ENCODE data around the gene PRICKLE4. TPM values are rescaled to one million over a fixed set of nuclear protein-coding genes. Genes with fewer than 3 reads are reported as not detected.
"Not testable (repeated sequence)": the region's sequence is repeated elsewhere in the genome, so short reads cannot be mapped to it uniquely, and the experiment has no call there.

PRICKLE4 gene
- total RNA-seq, 2 donors from 2014 or later = 3.1 to 4.6 TPM

- H3K4me1 ChIP-seq (ENCODE audit: control insufficient read depth in 1 of 2, low read depth in 2 of 2) = no peaks in the 10 kb centered on the region
- H3K4me3 ChIP-seq = no peak overlapping the region
- no peak overlapping the region for H3K27ac ChIP-seq
- ATAC-seq (ENCODE audit: insufficient number of reproducible peaks, low FRiP score, low read depth) (no peak), DNase-seq (ENCODE audit: low spot score) (no peak)
- H3K36me3 ChIP-seq = no peaks in the 10 kb centered on the region
- TF ChIP-seq CTCF (IDR thresholded peaks at IDR 0.05) = no peak
- no peaks in the 10 kb centered on the region for H3K9me3 ChIP-seq
- no peaks in the 10 kb centered on the region for H3K27me3 ChIP-seq (replicated peaks; ENCODE audit: insufficient read depth)
Observed at GRCh38 chr6:41759905-41760579, 20.5 kb upstream of the PRICKLE4 start.

GRCh38 chr6:41763470-41763869 lies 17.1 kb upstream of the PRICKLE4 start:
- no peaks in the 10 kb centered on the region for H3K27me3 ChIP-seq (replicated peaks; ENCODE audit: insufficient read depth)
- peaks cover 0 to 7% of the 10 kb centered on the region in 2 donors for H3K4me1 ChIP-seq (ENCODE audit: control insufficient read depth in 1 of 2, low read depth in 2 of 2)
- no peak for DNase-seq (ENCODE audit: low spot score)
- TF ChIP-seq CTCF (IDR thresholded peaks at IDR 0.05) = no peak
- H3K4me3 ChIP-seq = no peak overlapping the region
- H3K36me3 ChIP-seq = no peaks in the 10 kb centered on the region
- H3K9me3 ChIP-seq = no peaks in the 10 kb centered on the region
- H3K27ac ChIP-seq = no peak overlapping the region
- ATAC-seq (ENCODE audit: insufficient number of reproducible peaks, low FRiP score, low read depth) = no peak

- not testable (repeated sequence) for DNase-seq (ENCODE audit: low spot score); H3K36me3 ChIP-seq; H3K4me1 ChIP-seq (ENCODE audit: control insufficient read depth in 1 of 2, low read depth in 2 of 2); ATAC-seq (ENCODE audit: insufficient number of reproducible peaks, low FRiP score, low read depth); H3K4me3 ChIP-seq; H3K9me3 ChIP-seq; H3K27me3 ChIP-seq (replicated peaks; ENCODE audit: insufficient read depth); H3K27ac ChIP-seq
Observed at GRCh38 chr6:41766043-41766664, 14.4 kb upstream of the PRICKLE4 start.

GRCh38 chr6:41767112-41767833 lies 13.3 kb upstream of the PRICKLE4 start:
- no peak overlapping the region for H3K4me3 ChIP-seq
- peaks cover 13% of the 10 kb centered on the region for H3K36me3 ChIP-seq
- no peak overlapping the region for H3K27ac ChIP-seq
- H3K4me1 ChIP-seq (ENCODE audit: control insufficient read depth in 1 of 2, low read depth in 2 of 2) = peaks cover 0 to 7% of the 10 kb centered on the region in 2 donors
- no peak for ATAC-seq (ENCODE audit: insufficient number of reproducible peaks, low FRiP score, low read depth)
- DNase-seq (ENCODE audit: low spot score) = no peak
- TF ChIP-seq CTCF (IDR thresholded peaks at IDR 0.05) = no peak
- H3K9me3 ChIP-seq = no peaks in the 10 kb centered on the region
- no peaks in the 10 kb centered on the region for H3K27me3 ChIP-seq (replicated peaks; ENCODE audit: insufficient read depth)

GRCh38 chr6:41768545-41769308 lies 11.9 kb upstream of the PRICKLE4 start:
- ATAC-seq (ENCODE audit: insufficient number of reproducible peaks, low FRiP score, low read depth) (no peak), DNase-seq (ENCODE audit: low spot score) (no peak)
- no peaks in the 10 kb centered on the region for H3K27me3 ChIP-seq (replicated peaks; ENCODE audit: insufficient read depth)
- peaks cover 0 to 7% of the 10 kb centered on the region in 2 donors for H3K4me1 ChIP-seq (ENCODE audit: control insufficient read depth in 1 of 2, low read depth in 2 of 2)
- no peaks in the 10 kb centered on the region for H3K9me3 ChIP-seq
- no peak overlapping the region for H3K4me3 ChIP-seq
- no peak overlapping the region for H3K27ac ChIP-seq
- TF ChIP-seq CTCF (IDR thresholded peaks at IDR 0.05) = no peak
- H3K36me3 ChIP-seq = peaks cover 26% of the 10 kb centered on the region
